HEK293 (cell line): ENCODE results near the gene C4orf36.

Experiments used
- CTCF ChIA-PET: fragments of 350-600 bp; formaldehyde crosslinking; extraction: SDS; loops from one replicate; lab custom pipeline; 2021; ENCODE audit warnings: antibody characterized with exemption; lab: Yijun Ruan, JAX
- POLR2A ChIA-PET: fragments of 300-600 bp; formaldehyde crosslinking; extraction: SDS; loops from one replicate; lab custom pipeline; 2020; ENCODE audit warnings: antibody characterized with exemption, inconsistent platforms; lab: Yijun Ruan, JAX
- H3K27ac ChIP-seq: fragments of 200-500 bp; sonication (Bioruptor generic); 2 replicates; pipeline ENCODE4 v1.5.1; 2014; ENCODE audit warnings: low read depth, low read length, control low read depth, inconsistent platforms; ENCODE audit errors: extremely low read depth
- H3K36me3 ChIP-seq, 2 experiments: fragments of 200-500 bp in 1 of 2; sonication (Bioruptor generic) in 1 of 2; 1 replicate in 1 of 2; 2 replicates in 1 of 2; pipeline ENCODE4 v1.5.1; 2014 to 2017; ENCODE audit warnings: inconsistent platforms in 2 of 2, low read length in 2 of 2; ENCODE audit not compliant: control insufficient read depth in 2 of 2, insufficient read depth in 1 of 2
- H3K4me1 ChIP-seq: fragments of 200-500 bp; sonication (Bioruptor generic); 2 replicates; pipeline ENCODE4 v1.5.1; 2014; ENCODE audit warnings: mild to moderate bottlenecking, low read length, inconsistent platforms; ENCODE audit not compliant: control insufficient read depth, insufficient read depth
- H3K4me3 ChIP-seq: 2 replicates; pipeline ENCODE4 v1.5.1; 2011; ENCODE audit warnings: low read depth, mild to moderate bottlenecking, control low read depth, low read length, moderate library complexity
- H3K9me3 ChIP-seq: fragments of 200-500 bp; sonication (Bioruptor generic); 2 replicates; pipeline ENCODE4 v1.5.1; 2014; ENCODE audit warnings: low read depth, low read length, inconsistent platforms; ENCODE audit not compliant: control insufficient read depth, insufficient read depth
- ZFP3 ChIP-seq: fragments of 450-650 bp; formaldehyde crosslinking; IDR thresholded peaks from 2 replicates; pipeline ENCODE4 v1.5.1; 2016; ENCODE audit warnings: low read depth, missing biosample characterization, missing genetic modification characterization
- ZNF155 ChIP-seq: fragments of 450-650 bp; formaldehyde crosslinking; IDR thresholded peaks from 2 replicates; pipeline ENCODE4 v1.5.1; 2016; ENCODE audit warnings: missing biosample characterization, missing genetic modification characterization
- ZNF169 ChIP-seq: fragments of 450-650 bp; formaldehyde crosslinking; IDR thresholded peaks from 2 replicates; pipeline ENCODE4 v1.5.1; 2016; ENCODE audit warnings: missing biosample characterization, missing genetic modification characterization
- ZNF223 ChIP-seq: fragments of 450-650 bp; formaldehyde crosslinking; IDR thresholded peaks from 2 replicates; pipeline ENCODE4 v1.5.1; 2016; ENCODE audit warnings: missing biosample characterization, missing genetic modification characterization
- ZNF239 ChIP-seq: fragments of 450-650 bp; formaldehyde crosslinking; IDR thresholded peaks from 2 replicates; pipeline ENCODE4 v1.5.1; 2016; ENCODE audit warnings: missing biosample characterization, missing genetic modification characterization
- ZNF324 ChIP-seq: fragments of 450-650 bp; formaldehyde crosslinking; IDR thresholded peaks from 2 replicates; pipeline ENCODE4 v1.5.1; 2016; ENCODE audit warnings: missing biosample characterization, missing genetic modification characterization
- ZNF423 ChIP-seq: fragments of 450-650 bp; formaldehyde crosslinking; IDR thresholded peaks from 2 replicates; pipeline ENCODE4 v1.5.1; 2016; ENCODE audit warnings: missing biosample characterization, missing genetic modification characterization
- ZNF48 ChIP-seq: fragments of 450-650 bp; formaldehyde crosslinking; IDR thresholded peaks from 2 replicates; pipeline ENCODE4 v1.5.1; 2016; ENCODE audit warnings: missing biosample characterization, missing genetic modification characterization
- ZNF548 ChIP-seq: fragments of 450-650 bp; formaldehyde crosslinking; IDR thresholded peaks from 2 replicates; pipeline ENCODE4 v1.5.1; 2016; ENCODE audit warnings: missing biosample characterization, missing genetic modification characterization
- ZNF776 ChIP-seq: fragments of 450-650 bp; formaldehyde crosslinking; IDR thresholded peaks from 2 replicates; pipeline ENCODE4 v1.5.0; 2017; ENCODE audit warnings: missing biosample characterization, missing genetic modification characterization, borderline replicate concordance
- ZNF837 ChIP-seq: fragments of 450-650 bp; formaldehyde crosslinking; IDR thresholded peaks from 2 replicates; pipeline ENCODE4 v1.5.1; 2016; ENCODE audit warnings: missing biosample characterization, missing genetic modification characterization
- TF ChIP-seq, protein P1 (sequence below): fragments of 450-650 bp; formaldehyde crosslinking; IDR thresholded peaks from 2 replicates; pipeline ENCODE4 v1.5.1; 2016; ENCODE audit warnings: missing biosample characterization, missing genetic modification characterization
- TF ChIP-seq, protein P2 (sequence below): fragments of 450-650 bp; formaldehyde crosslinking; IDR thresholded peaks from 2 replicates; pipeline ENCODE4 v1.5.1; 2016; ENCODE audit warnings: missing biosample characterization, missing genetic modification characterization, low read depth
- TF ChIP-seq, protein P3 (sequence below): fragments of 450-650 bp; formaldehyde crosslinking; IDR thresholded peaks from 2 replicates; pipeline ENCODE4 v1.5.1; 2016; ENCODE audit warnings: missing biosample characterization, missing genetic modification characterization
- TF ChIP-seq, protein P4 (sequence below): fragments of 450-650 bp; formaldehyde crosslinking; IDR thresholded peaks from 2 replicates; pipeline ENCODE4; 2016; ENCODE audit warnings: missing biosample characterization, missing genetic modification characterization
- TF ChIP-seq, protein P5 (sequence below): fragments of 450-650 bp; formaldehyde crosslinking; IDR thresholded peaks from 2 replicates; pipeline ENCODE4 v1.5.1; 2016; ENCODE audit warnings: missing biosample characterization, missing genetic modification characterization
- TF ChIP-seq, protein P6 (sequence below): fragments of 450-650 bp; formaldehyde crosslinking; optimal IDR thresholded peaks from 2 replicates; pipeline ENCODE3; 2016; ENCODE audit warnings: missing biosample characterization, mild to moderate bottlenecking, missing genetic modification characterization
- TF ChIP-seq, protein P7 (sequence below): fragments of 450-650 bp; formaldehyde crosslinking; IDR thresholded peaks from 2 replicates; pipeline ENCODE4 v1.5.1; 2016; ENCODE audit warnings: missing biosample characterization, missing genetic modification characterization

C4orf36 gene

DNA sequence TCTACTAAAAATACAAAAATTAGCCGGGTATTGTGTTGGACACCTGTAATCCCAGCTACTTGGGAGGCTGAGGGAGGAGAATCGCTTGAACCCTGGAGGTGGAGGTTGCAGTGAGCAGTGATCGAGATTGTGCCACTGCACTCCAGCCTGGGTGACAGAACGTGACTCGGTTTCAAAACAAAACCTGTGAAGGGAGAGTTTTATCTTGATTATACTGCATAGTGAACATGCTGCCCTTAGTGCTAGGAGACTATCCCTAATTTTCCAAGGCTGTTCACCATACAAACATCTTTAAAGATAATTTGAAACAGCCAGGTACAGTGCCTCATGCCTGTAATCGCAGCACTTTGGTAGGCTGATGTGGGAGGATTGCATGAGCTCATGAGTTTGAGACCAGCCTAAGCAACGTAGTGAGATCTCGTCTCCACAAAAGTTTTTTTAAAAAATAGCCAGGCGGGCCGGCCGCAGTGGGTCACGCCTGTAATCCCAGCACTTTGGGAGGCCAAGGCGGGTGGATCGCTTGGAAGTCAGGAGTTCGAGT is 48.8 kb upstream of the C4orf36 start:
- Histone ChIP-seq H3K4me3 (no peak overlapping the region), H3K4me1 (peaks cover 4% of the 10 kb centered on the region; the same call in 1 of the 2 replicates), H3K36me3 (no peaks in the 10 kb centered on the region), H3K27ac (no peak overlapping the region), H3K9me3 (no peaks in the 10 kb centered on the region)
- POLR2A ChIA-PET, result no interaction called here
- CTCF ChIA-PET, result interaction anchor here (0.8 to 1.0 kb wide), 2 partner anchors 18 to 152 kb away, joined by 3 to 4 read pairs; no protein-coding TSS in a partner anchor
- no peak for TF ChIP-seq ZNF423 (tag by site-specific recombination)
- TF ChIP-seq, protein P1, sequence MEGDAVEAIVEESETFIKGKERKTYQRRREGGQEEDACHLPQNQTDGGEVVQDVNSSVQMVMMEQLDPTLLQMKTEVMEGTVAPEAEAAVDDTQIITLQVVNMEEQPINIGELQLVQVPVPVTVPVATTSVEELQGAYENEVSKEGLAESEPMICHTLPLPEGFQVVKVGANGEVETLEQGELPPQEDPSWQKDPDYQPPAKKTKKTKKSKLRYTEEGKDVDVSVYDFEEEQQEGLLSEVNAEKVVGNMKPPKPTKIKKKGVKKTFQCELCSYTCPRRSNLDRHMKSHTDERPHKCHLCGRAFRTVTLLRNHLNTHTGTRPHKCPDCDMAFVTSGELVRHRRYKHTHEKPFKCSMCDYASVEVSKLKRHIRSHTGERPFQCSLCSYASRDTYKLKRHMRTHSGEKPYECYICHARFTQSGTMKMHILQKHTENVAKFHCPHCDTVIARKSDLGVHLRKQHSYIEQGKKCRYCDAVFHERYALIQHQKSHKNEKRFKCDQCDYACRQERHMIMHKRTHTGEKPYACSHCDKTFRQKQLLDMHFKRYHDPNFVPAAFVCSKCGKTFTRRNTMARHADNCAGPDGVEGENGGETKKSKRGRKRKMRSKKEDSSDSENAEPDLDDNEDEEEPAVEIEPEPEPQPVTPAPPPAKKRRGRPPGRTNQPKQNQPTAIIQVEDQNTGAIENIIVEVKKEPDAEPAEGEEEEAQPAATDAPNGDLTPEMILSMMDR (tag by site-specific recombination), result no peak
- TF ChIP-seq ZNF548, result no peak
- TF ChIP-seq, protein P2, sequence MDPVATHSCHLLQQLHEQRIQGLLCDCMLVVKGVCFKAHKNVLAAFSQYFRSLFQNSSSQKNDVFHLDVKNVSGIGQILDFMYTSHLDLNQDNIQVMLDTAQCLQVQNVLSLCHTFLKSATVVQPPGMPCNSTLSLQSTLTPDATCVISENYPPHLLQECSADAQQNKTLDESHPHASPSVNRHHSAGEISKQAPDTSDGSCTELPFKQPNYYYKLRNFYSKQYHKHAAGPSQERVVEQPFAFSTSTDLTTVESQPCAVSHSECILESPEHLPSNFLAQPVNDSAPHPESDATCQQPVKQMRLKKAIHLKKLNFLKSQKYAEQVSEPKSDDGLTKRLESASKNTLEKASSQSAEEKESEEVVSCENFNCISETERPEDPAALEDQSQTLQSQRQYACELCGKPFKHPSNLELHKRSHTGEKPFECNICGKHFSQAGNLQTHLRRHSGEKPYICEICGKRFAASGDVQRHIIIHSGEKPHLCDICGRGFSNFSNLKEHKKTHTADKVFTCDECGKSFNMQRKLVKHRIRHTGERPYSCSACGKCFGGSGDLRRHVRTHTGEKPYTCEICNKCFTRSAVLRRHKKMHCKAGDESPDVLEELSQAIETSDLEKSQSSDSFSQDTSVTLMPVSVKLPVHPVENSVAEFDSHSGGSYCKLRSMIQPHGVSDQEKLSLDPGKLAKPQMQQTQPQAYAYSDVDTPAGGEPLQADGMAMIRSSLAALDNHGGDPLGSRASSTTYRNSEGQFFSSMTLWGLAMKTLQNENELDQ (tag by site-specific recombination), result no peak
- TF ChIP-seq ZNF155 (tag by site-specific recombination), result no peak
- TF ChIP-seq, protein P3, sequence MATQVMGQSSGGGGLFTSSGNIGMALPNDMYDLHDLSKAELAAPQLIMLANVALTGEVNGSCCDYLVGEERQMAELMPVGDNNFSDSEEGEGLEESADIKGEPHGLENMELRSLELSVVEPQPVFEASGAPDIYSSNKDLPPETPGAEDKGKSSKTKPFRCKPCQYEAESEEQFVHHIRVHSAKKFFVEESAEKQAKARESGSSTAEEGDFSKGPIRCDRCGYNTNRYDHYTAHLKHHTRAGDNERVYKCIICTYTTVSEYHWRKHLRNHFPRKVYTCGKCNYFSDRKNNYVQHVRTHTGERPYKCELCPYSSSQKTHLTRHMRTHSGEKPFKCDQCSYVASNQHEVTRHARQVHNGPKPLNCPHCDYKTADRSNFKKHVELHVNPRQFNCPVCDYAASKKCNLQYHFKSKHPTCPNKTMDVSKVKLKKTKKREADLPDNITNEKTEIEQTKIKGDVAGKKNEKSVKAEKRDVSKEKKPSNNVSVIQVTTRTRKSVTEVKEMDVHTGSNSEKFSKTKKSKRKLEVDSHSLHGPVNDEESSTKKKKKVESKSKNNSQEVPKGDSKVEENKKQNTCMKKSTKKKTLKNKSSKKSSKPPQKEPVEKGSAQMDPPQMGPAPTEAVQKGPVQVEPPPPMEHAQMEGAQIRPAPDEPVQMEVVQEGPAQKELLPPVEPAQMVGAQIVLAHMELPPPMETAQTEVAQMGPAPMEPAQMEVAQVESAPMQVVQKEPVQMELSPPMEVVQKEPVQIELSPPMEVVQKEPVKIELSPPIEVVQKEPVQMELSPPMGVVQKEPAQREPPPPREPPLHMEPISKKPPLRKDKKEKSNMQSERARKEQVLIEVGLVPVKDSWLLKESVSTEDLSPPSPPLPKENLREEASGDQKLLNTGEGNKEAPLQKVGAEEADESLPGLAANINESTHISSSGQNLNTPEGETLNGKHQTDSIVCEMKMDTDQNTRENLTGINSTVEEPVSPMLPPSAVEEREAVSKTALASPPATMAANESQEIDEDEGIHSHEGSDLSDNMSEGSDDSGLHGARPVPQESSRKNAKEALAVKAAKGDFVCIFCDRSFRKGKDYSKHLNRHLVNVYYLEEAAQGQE (tag by site-specific recombination), result no peak
- no peak for TF ChIP-seq ZNF48
- TF ChIP-seq, protein P4, sequence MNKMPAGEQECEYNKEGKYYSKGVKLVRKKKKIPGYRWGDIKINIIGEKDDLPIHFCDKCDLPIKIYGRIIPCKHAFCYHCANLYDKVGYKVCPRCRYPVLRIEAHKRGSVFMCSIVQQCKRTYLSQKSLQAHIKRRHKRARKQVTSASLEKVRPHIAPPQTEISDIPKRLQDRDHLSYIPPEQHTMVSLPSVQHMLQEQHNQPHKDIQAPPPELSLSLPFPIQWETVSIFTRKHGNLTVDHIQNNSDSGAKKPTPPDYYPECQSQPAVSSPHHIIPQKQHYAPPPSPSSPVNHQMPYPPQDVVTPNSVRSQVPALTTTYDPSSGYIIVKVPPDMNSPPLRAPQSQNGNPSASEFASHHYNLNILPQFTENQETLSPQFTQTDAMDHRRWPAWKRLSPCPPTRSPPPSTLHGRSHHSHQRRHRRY, result no peak
- TF ChIP-seq, protein P5, sequence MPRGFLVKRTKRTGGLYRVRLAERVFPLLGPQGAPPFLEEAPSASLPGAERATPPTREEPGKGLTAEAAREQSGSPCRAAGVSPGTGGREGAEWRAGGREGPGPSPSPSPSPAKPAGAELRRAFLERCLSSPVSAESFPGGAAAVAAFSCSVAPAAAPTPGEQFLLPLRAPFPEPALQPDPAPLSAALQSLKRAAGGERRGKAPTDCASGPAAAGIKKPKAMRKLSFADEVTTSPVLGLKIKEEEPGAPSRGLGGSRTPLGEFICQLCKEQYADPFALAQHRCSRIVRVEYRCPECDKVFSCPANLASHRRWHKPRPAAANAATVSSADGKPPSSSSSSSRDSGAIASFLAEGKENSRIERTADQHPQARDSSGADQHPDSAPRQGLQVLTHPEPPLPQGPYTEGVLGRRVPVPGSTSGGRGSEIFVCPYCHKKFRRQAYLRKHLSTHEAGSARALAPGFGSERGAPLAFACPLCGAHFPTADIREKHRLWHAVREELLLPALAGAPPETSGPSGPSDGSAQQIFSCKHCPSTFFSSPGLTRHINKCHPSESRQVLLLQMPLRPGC (tag by site-specific recombination), result no peak
- TF ChIP-seq ZNF837 (tag by site-specific recombination), result no peak
- TF ChIP-seq ZNF223 (tag by site-specific recombination), result no peak
- no peak for TF ChIP-seq ZNF776 (tag by site-specific recombination)
- no peak for TF ChIP-seq ZNF324 (tag by site-specific recombination)
- TF ChIP-seq ZFP3, result no peak
- TF ChIP-seq ZNF239 (tag by site-specific recombination), result no peak
- TF ChIP-seq, protein P6, sequence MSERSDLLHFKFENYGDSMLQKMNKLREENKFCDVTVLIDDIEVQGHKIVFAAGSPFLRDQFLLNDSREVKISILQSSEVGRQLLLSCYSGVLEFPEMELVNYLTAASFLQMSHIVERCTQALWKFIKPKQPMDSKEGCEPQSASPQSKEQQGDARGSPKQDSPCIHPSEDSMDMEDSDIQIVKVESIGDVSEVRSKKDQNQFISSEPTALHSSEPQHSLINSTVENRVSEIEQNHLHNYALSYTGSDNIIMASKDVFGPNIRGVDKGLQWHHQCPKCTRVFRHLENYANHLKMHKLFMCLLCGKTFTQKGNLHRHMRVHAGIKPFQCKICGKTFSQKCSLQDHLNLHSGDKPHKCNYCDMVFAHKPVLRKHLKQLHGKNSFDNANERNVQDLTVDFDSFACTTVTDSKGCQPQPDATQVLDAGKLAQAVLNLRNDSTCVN (tag by site-specific recombination), result no peak
- TF ChIP-seq, protein P7, sequence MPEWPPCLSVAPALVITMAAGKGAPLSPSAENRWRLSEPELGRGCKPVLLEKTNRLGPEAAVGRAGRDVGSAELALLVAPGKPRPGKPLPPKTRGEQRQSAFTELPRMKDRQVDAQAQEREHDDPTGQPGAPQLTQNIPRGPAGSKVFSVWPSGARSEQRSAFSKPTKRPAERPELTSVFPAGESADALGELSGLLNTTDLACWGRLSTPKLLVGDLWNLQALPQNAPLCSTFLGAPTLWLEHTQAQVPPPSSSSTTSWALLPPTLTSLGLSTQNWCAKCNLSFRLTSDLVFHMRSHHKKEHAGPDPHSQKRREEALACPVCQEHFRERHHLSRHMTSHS (tag by site-specific recombination), result no peak
- no peak for TF ChIP-seq ZNF169 (tag by site-specific recombination)
